ENCODE data around the gene ASIC5.
"Not testable (repeated sequence)": the region's sequence is repeated elsewhere in the genome, so short reads cannot be mapped to it uniquely, and the experiment has no call there.

ASIC5 gene, protein sequence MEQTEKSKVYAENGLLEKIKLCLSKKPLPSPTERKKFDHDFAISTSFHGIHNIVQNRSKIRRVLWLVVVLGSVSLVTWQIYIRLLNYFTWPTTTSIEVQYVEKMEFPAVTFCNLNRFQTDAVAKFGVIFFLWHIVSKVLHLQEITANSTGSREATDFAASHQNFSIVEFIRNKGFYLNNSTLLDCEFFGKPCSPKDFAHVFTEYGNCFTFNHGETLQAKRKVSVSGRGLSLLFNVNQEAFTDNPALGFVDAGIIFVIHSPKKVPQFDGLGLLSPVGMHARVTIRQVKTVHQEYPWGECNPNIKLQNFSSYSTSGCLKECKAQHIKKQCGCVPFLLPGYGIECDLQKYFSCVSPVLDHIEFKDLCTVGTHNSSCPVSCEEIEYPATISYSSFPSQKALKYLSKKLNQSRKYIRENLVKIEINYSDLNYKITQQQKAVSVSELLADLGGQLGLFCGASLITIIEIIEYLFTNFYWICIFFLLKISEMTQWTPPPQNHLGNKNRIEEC

DNA sequence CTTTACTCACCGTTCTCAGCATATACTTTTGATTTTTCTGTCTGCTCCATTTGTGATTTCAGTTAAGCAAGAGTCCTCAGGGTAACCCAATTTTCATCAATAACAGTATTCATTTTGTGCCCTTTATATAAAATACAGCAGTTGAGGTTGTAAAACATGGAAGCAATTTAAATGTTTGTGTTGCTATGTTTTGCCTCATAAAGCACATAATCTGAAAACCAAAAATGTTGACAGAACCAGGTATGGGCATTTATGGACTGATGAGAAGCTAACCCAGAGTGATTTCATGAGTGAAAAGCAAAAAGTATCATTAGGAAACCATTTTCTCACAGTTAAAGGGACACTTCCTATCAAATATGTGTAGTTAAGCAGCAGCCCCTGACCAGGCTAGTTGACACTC, at the start of gene ASIC5:
Gene ASIC5, minus strand, starts transcription at position 101 of the 400 bp plus-strand sequence. Its CDS starts 51 bp downstream, at position 50.
- intact Hi-C loops (cut with DNase I): no loop called here

DNA sequence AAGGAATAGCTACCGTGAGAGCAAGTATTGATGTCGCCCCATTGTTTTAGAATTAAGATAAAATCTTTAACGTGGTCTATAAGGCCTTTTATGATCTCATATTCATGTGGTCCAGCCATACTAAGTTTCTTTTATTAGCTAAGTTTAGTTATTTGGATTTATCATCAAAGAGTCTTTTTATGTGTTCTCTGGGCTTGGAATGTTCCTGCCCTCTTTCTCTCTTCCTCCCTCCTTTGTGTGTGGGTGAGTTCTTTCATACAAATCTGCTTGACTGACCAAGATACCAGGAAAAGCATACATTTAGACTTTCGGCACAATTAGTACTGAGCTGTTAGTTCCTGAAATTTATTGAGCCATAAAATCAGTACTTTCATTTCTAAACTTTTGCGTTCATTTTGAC, 48.7 kb upstream of the ASIC5 start:
- DNase-seq: no peak
- intact Hi-C loops (cut with DNase I): no loop called here

More for the DNA sequence above, at the start of gene ASIC5:
- DNase-seq: no peak

DNA sequence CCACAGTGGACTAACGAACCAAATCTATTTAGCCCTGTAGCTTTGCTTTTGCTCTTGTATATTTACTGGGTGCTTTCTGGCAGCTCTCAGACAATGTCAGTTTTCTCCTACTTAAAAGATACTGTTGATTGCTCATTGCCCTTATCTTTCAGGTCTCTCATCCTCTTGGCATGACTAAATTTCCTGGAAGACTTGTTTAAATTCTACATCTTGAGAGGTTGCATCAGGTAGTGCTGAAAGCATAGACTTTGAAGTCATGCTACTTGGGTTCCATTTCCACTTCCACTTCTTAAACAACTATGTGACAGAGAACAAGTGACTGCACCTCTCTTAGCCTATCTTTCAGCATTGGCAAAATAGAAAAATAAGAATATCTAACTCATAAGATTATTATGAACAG, 45.8 kb upstream of the ASIC5 start:
- intact Hi-C loops (cut with DNase I): no loop called here
- no peak for DNase-seq

DNA sequence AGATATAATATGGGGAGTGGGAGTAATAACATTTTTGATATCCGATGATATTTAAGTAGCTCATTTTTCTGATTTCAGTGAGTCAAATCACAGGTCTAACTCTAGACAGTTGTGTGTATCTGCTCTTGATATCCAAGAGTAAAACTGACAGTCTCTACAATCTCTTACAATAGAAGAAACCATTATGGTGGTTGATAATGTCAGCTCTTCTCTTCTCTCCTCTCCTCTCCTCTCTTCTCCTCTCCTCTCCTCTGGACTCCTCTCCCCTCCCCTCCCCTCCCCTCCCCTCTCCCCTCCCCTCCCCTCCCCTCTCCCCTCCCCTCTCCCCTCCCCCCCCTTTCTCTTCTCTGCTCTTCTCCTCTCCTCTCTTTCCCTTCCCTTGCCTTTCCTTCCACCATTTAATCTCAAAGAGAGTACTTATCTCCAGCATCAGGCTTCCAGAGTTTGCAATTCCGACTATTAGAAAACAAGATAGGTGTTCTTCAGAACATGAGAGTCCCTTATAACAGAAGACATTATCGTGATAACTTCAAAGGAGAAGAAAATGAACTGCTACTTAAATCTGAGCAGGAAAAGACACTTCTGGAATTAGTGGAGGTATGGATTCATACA, 43.6 kb upstream of the ASIC5 start:
- DNase-seq: no peak
- intact Hi-C loops (cut with DNase I): no loop called here

DNA sequence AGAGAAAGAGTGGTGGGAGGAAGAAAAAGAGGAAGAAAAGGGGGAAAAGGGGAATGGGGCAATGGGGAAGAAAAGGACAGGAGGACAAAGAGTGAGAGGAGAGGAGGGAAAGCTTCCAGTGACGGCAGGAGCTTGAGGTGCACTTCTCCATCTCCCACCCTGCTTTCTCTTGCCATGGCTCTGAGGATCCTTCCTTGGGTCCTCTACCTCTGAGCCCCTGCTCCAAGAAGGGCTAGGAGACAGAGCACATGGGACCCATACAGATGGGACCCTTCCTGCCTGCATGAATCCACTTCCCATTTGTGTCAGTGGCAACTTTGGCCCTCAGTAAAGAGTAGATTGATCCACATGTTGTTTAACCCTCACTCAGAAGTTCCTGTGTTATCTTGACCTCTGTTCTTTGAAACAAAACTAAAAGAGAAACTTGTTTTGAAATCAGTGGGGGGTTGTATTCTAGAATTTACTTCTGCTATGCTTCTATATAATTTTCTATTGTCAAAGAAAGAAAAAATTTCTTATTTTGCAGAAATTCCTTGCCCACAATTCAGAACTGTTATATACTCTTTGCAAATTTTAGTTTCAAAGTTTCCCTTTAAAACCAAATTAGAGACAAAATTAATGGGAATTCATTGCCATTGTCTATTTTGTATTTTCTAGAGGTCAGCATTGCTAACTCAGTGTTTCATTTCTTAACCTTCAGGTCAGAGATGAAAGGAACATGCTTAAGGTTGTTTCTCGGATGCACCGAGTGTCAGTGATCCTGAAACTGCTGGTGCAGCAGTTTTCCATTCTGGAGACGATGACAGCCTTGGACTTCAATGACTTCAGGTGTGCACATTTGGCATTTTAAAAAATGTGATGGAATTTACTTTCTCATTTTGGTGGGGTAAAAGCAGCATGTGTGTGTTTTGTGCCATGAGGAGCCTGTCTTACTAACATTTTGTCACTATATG, 42.4 kb upstream of the ASIC5 start:
- intact Hi-C loops (cut with DNase I): no loop called here
- DNase-seq: no peak

DNA sequence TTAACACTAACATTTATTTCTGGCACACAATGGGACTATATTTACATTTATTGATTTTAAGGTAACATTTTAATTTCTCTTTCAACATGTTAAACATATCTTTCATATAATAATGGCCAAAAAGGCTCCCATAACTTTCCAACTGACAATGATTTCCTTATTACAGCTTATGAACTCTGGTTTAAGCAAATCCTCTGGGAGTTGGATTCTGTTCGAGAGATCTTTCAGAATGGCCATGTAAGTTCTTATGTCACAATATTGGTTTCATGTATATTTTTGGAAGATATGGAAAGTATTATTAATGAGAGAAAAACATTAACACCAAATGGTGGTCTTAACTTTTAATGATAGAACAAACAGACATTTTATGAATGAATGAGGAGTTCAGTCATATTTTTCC, 41.5 kb upstream of the ASIC5 start:
- no peak for DNase-seq
- intact Hi-C loops (cut with DNase I): no loop called here

DNA sequence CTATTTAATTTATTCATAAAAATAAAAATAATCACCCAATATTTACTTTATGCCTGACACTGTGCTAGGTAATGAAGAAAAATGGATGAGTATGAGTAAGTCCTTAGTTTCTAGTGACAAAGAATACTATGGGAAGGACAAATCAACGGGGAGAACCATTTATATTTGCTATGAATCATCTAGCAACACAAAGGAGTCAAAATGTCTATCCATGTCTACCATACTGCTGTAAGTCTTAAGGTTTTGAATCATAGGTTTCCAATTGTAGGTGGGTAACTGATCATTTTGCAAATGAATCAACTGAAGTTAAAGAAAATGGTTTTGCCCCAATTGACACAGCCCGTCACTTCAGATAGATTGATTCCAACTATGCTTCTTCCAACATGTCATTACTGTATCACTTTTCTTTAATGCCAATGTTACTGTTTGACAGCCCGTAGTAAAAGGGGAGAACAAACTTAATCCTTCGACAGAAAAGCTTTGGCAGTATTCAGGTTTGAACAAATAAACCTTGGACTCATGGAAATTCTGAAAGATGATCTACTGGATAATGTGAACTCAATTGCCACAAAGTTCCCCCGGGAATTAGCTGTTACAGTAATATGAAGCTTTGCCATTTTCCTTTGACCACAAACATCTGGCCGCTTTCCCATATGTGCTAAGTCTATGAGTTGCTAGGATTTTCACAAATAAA, 40.6 kb upstream of the ASIC5 start:
- intact Hi-C loops (cut with DNase I): no loop called here
- peak in 1 of 42 donors; percentile 2 for DNase-seq

DNA sequence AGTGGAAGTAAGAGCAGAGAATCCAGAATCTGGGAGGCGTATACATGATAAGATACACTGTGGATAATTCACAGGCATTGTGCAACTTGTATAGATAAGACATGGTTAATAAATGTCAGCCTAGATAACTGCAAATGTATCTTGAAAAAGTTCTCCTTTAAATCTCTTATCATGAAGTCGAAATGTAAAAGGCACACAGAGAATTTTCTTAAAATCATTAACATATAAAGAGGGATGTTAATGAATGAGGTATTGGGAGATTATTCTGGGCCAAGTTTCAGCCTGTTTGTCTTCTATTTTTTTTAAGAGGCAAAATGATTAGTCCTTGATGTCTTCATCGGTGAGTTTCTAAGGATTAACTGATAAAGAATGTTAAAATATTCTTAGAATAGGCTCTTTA, 38.3 kb upstream of the ASIC5 start:
- DNase-seq: no peak
- intact Hi-C loops (cut with DNase I): no loop called here

DNA sequence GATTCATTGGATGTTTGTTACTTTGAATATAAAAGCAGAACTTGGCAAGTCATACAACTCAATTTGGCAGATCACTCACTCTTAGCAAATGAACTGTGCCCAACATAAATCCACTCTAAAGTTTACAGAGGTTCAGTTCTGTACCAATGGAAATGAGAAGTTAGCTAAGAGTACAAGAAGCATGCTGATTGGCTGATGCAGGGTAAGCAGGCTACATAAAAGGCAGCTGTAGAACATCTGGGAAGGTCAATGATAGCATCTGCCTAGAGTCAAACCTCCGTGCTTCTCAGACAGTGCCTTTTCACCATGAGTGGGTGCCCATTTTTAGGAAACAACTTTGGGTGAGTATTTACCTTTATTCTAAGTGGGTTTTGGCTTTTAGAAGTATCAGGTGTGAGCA, 37.4 kb upstream of the ASIC5 start, which contains the start of gene TDO2:
Gene TDO2, plus strand, starts transcription at position 244 of the 400 bp plus-strand sequence. Its CDS starts 63 bp downstream, at position 307.
- no peak for DNase-seq

DNA sequence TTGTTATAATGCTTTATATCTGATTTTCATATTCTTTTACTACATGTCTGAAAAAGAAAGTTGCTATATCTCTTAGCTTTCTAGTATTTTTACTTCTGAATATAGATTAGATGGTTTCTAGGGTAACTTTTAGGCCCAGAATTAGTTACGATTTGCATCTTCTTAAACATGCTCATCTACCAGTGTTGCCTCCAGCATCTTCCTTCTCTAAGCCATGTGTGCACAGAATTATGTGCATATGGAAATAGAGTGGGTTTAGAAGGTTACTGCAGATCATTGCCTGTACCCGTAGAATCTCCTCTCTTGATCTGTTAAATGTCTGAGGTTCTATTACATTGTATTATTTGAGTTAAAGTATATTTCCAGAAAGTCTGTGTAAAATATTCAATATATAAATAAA, 34.9 kb upstream of the ASIC5 start:
- no peak for DNase-seq
- intact Hi-C loops (cut with DNase I): no loop called here

More for the DNA sequence above, 37.4 kb upstream of the ASIC5 start, which contains the start of gene TDO2:
- intact Hi-C loops (cut with DNase I): no loop called here

DNA sequence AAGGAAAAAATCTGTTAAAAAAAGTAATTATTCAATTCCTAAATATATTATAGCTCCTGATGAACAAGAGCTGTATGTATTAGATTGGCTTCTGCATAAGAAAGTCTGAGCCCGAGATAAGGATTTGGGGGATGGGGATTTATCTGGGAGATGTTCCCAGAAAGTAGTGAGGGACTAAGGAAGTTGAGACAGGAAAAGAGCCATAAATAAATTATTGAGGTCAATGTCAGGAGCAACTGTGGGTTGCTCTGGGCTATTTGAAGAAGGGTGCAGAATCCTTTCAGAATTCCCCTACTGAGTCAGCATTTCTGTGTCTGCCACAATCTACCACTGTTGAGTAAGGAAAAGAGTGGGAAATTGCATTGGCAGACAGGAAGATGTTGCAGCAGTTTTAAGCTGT, 34.3 kb upstream of the ASIC5 start:
- intact Hi-C loops (cut with DNase I): no loop called here
- DNase-seq: no peak

DNA sequence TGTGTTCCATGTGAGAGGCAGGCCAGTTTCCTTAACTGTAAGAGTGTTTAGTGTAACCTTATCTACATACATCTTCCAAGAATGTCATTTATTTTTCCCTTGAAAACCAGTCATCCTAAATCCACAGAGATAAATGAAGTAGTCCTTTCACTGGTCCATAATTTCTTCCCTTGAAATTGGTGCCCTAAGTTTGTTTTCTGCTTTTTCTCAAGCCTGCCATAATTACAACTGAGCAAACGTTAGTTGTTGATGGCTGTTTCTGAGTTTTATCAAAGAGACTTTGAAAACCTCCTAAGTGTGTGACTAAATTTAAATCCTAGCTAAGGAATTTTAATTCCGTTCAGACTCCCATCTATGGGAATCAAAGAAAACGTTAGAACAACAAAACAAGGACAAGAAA, 33.8 kb upstream of the ASIC5 start:
- no peak for DNase-seq

DNA sequence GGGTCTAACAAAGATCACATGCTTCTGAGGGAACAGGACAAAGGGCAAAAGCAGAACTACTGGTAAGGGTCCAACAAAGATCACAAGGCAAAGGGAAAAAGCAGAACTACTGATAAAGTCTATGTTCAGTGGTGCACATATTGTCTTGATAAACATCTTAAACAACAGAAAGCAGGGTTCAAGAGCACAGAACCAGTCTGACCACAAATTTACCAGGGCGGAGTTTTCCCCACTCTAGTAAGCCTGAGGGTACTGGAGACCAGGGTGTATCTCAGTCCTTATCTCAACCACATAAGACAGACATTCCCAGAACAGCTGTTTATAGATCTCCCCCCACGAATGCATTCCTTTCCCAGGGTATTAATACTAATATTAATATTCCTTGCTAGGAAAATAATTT, 32.3 kb upstream of the ASIC5 start:
- DNase-seq; intact Hi-C loops (cut with DNase I): not testable (repeated sequence)

More for the DNA sequence above, 33.8 kb upstream of the ASIC5 start:
- intact Hi-C loops (cut with DNase I): no loop called here

DNA sequence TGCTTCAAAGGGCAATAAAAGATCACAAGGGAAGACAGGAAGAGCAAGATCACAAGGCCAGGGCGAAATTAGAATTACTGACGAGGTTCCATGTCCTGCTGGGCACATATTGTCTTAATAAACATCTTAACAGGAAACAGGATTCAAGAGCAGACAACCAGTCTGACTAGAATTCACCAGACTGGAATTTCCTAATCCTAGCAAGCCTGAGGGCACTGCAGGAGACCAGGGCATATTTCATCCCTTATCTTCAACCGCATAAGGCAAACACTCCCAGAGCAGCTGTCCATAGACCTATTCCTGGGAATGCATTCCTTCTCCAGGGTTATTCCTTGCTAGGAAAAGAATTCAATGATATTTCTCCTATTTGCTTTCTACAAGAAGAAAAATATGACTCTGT, 25.0 kb upstream of the ASIC5 start:
- intact Hi-C loops (cut with DNase I): no loop called here
- DNase-seq: no peak

DNA sequence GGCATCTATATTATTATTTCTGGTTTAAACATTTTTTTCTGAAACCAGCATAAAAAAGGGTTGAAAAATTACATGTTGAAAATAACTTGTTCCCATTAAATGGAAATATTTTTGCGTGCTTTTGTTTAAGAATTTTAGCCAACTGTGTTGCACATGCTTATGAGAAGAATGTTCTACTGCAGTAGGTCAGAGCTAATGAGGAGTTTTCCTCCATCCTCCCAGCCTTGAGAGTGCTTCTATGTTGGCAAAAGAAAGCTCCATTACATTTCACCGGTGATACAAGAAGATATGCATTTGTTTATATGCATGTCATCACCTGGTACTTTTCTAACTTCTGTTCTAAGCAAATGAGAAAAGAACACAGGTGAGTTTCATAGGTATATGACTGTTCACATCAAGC, 23.9 kb upstream of the ASIC5 start:
- DNase-seq: no peak
- intact Hi-C loops (cut with DNase I): no loop called here

DNA sequence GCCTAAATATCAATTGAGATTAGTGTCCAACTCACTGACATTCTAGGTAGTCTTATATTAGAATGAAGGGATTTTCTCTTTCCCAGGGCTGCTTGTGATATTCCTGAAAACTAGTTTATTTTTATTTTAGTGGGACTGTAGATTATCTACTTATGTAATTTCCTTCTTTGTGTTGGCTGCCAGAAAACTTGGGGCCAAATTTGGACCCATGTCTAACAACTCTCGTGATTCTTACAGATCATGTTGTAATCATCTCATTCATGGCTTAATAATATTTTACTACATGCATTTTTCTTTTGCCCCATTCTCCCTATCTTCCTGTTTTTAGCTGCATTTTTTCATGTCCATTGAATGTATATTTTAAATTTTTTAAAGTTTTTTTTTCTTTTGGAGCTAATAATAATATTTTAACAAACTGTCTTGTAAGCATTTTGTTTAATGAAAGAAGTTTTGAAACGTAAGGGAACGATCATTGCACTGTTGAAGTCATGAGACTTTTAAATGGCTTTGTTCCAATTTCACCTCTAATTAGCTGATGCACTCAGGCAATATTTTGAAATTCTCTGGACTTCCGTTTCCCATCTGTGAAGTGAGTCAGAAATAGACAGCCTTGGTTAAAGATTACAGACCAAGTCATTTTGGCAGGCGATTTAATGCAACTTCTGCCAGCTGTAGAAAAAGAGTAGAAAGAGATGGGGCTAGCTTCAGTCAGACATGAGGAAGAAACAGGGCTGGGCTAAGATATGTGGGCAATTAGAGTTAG, 23.1 kb upstream of the ASIC5 start:
- intact Hi-C loops (cut with DNase I): no loop called here
- no peak for DNase-seq

DNA sequence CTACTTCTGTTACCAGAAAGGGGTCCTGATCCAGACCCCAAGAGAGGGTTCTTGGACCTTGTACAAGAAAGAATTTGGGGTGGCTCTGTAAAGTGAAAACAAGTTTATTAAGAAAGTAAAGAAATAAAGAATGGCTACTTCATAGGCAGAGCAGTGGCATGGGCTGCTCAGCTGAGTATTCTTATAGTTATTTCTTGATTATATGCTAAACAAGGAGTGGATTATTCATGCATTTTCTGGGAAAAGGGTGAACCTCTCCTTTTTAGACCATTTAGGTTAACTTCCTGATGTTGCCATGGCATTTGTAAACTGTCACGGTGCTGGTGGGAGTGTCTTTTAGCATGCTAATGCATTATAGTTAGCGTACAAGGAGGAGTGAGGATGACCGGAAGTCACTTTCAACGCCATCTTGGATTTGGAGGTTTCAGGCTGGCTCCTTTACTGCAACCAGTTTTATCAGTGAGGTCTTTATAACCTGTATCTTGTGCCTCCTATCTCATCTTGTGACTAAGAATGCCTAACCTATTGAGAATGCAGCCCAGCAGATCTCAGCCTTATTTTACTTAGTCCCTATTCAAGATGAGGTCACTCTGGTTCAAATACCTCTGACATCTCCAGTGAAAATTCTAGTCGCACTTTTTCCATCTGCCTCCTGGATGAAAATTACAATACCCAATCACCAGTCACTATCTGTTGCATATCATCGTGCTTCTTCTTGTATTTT, 21.9 kb upstream of the ASIC5 start:
- DNase-seq: no peak
- intact Hi-C loops (cut with DNase I): no loop called here

Measured in head of caudate nucleus (tissue), 42 donors.